ENCODE data around the gene TASOR.

The TASOR gene

GRCh38 chr3:56633602-56634535, 49.2 kb downstream of the TASOR start:
- no peak overlapping the region for H3K27ac ChIP-seq
- TF ChIP-seq, protein P1, sequence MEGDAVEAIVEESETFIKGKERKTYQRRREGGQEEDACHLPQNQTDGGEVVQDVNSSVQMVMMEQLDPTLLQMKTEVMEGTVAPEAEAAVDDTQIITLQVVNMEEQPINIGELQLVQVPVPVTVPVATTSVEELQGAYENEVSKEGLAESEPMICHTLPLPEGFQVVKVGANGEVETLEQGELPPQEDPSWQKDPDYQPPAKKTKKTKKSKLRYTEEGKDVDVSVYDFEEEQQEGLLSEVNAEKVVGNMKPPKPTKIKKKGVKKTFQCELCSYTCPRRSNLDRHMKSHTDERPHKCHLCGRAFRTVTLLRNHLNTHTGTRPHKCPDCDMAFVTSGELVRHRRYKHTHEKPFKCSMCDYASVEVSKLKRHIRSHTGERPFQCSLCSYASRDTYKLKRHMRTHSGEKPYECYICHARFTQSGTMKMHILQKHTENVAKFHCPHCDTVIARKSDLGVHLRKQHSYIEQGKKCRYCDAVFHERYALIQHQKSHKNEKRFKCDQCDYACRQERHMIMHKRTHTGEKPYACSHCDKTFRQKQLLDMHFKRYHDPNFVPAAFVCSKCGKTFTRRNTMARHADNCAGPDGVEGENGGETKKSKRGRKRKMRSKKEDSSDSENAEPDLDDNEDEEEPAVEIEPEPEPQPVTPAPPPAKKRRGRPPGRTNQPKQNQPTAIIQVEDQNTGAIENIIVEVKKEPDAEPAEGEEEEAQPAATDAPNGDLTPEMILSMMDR (conservative IDR thresholded peaks at IDR 0.05) = no peak
- no peak for TF ChIP-seq ZFX (IDR thresholded peaks at IDR 0.05)

Data from C4-2B (cell line).